ENCODE measurements around the gene GNAO1.

DNA sequence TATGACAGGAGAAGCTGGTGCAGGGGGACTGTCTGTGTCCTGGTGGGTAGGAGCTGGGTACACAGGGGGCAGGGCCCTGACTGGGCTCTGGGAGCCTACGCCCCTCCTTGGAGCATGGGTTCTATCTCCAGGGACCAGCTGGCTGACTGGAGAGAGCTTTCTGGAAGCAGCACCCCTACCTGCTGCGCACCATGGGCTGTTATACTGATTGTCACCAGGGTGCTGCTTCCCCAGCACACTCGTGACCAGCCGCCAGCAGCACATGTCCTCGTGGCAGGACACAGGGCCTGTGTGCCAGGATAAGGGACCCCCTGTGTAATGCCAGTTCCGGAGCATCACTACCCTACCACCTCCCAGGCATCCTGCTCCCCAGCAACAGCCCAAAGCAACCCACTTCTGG lies 128.1 kb downstream of the GNAO1 start:
- no peak for TF ChIP-seq ZFP91 (CRISPR knock-in tag; IDR thresholded peaks at IDR 0.05; ENCODE audit: borderline replicate concordance)
- TF ChIP-seq GABPB1 (CRISPR knock-in tag; IDR thresholded peaks at IDR 0.05) = no peak
- no peak for TF ChIP-seq EZH2 (conservative IDR thresholded peaks at IDR 0.05; ENCODE audit: low read depth, low read length)
- no peak for TF ChIP-seq SUZ12 (IDR thresholded peaks at IDR 0.05; ENCODE audit: low read depth, low read length)
- TF ChIP-seq ASH2L (IDR thresholded peaks at IDR 0.05; ENCODE audit: insufficient read length, low read depth, low read length) = no peak
- no peak for TF ChIP-seq TAF1 (CRISPR knock-in tag; IDR thresholded peaks at IDR 0.05)
- no peak for TF ChIP-seq AKAP8 (CRISPR knock-in tag; IDR thresholded peaks at IDR 0.05)
- no peak for TF ChIP-seq ZBTB8A (CRISPR knock-in tag; IDR thresholded peaks at IDR 0.05; ENCODE audit: borderline replicate concordance, low read depth)

Data from HepG2 (cell line).